ENCODE data around the gene TRIM40.

DNA sequence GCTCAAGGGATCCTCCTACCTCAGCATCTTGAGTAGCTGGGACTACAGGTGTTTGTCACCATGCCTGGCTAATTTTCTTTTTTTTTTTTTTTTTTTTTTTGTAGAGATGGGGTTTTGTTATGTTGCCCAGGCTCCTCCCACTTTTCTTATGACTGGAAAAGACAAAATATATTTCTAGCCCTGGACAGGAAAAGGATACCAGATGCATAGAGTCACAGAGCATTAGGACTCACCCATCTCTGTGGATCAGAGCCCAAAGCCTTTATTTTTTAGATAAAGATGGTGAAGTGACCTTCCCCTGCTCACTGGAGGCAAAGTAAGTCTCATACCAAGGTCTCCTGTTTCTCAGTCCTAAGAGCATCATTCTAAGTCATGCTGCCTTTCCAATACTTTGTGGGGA lies 21.6 kb downstream of the TRIM40 start:
- TF ChIP-seq, protein P1, sequence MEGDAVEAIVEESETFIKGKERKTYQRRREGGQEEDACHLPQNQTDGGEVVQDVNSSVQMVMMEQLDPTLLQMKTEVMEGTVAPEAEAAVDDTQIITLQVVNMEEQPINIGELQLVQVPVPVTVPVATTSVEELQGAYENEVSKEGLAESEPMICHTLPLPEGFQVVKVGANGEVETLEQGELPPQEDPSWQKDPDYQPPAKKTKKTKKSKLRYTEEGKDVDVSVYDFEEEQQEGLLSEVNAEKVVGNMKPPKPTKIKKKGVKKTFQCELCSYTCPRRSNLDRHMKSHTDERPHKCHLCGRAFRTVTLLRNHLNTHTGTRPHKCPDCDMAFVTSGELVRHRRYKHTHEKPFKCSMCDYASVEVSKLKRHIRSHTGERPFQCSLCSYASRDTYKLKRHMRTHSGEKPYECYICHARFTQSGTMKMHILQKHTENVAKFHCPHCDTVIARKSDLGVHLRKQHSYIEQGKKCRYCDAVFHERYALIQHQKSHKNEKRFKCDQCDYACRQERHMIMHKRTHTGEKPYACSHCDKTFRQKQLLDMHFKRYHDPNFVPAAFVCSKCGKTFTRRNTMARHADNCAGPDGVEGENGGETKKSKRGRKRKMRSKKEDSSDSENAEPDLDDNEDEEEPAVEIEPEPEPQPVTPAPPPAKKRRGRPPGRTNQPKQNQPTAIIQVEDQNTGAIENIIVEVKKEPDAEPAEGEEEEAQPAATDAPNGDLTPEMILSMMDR (IDR thresholded peaks at IDR 0.05), result no peak
- TF ChIP-seq POLR2AphosphoS5 (IDR thresholded peaks at IDR 0.05; ENCODE audit: low read depth, low read length), result no peak
- TF ChIP-seq, protein P2, sequence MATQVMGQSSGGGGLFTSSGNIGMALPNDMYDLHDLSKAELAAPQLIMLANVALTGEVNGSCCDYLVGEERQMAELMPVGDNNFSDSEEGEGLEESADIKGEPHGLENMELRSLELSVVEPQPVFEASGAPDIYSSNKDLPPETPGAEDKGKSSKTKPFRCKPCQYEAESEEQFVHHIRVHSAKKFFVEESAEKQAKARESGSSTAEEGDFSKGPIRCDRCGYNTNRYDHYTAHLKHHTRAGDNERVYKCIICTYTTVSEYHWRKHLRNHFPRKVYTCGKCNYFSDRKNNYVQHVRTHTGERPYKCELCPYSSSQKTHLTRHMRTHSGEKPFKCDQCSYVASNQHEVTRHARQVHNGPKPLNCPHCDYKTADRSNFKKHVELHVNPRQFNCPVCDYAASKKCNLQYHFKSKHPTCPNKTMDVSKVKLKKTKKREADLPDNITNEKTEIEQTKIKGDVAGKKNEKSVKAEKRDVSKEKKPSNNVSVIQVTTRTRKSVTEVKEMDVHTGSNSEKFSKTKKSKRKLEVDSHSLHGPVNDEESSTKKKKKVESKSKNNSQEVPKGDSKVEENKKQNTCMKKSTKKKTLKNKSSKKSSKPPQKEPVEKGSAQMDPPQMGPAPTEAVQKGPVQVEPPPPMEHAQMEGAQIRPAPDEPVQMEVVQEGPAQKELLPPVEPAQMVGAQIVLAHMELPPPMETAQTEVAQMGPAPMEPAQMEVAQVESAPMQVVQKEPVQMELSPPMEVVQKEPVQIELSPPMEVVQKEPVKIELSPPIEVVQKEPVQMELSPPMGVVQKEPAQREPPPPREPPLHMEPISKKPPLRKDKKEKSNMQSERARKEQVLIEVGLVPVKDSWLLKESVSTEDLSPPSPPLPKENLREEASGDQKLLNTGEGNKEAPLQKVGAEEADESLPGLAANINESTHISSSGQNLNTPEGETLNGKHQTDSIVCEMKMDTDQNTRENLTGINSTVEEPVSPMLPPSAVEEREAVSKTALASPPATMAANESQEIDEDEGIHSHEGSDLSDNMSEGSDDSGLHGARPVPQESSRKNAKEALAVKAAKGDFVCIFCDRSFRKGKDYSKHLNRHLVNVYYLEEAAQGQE (IDR thresholded peaks at IDR 0.05; ENCODE audit: insufficient read depth in 1 of 2, low read depth in 2 of 2, low read length in 1 of 2), result no peak

Data from Panc1 (cell line).